ENCODE data around the gene EMX2.
A peak's percentile ranks its signal among the peaks of the same experiment; 100 is the strongest.
"Not testable (repeated sequence)": the region's sequence is repeated elsewhere in the genome, so short reads cannot be mapped to it uniquely, and the experiment has no call there.

EMX2 gene

GRCh38 chr10:117542706-117543224 lies at the start of gene EMX2:
TSS of gene EMX2 (plus strand) at chr10:117542746. CDS start at chr10:117543268, 522 bp downstream.
- no peak for DNase-seq

DNA sequence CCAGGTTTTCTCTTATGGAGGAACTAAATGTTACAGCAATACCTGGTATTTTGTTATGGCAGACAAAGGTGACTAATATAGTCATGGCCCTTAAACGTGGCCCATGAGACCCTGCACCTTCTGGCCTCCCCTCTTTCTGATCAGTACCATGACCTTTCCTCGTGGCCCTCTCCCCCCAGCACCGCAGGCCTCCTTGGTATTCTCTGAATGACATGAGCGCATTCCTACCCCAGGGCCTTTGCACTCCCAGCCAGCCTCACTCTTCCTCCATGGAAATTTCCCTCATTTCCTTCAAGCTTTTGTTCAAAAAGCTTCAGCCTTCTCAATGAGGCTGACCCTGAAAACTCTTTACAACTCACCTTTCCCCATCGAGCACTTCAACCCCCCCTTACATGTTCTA lies 46.5 kb upstream of the EMX2 start:
- DNase-seq = no peak

GRCh38 chr10:117496616-117497028 lies 45.9 kb upstream of the EMX2 start:
- DNase-seq = peak; percentile 69

DNA sequence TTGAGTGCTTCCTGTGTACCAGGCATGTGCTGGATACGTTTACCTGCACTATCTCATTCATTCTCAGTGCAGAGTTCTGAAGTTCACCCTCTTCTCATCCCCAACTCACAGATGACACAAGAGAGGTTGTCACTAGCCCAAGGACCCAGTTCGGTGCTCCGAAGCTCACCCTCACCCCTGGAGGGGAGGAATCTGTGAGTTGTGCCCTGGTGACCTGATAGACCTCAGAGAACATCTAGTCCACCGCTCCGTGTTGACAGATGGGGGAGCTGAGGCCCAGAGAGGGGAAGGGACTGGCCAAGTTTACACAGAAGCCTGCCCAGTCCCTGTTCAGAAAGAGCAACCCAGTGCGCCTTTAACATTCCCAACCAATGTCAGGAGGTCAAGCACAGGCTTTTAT lies 44.8 kb upstream of the EMX2 start:
- DNase-seq = no peak

- DNase-seq = no peak
Measured at GRCh38 chr10:117499248-117500105, 43.1 kb upstream of the EMX2 start.

- no peak for DNase-seq
Measured at GRCh38 chr10:117500456-117500855, 42.1 kb upstream of the EMX2 start.

- DNase-seq = no peak
Measured at GRCh38 chr10:117501460-117502035, 41.0 kb upstream of the EMX2 start.

- DNase-seq = no peak
Measured at GRCh38 chr10:117502421-117503243, 39.9 kb upstream of the EMX2 start.

DNA sequence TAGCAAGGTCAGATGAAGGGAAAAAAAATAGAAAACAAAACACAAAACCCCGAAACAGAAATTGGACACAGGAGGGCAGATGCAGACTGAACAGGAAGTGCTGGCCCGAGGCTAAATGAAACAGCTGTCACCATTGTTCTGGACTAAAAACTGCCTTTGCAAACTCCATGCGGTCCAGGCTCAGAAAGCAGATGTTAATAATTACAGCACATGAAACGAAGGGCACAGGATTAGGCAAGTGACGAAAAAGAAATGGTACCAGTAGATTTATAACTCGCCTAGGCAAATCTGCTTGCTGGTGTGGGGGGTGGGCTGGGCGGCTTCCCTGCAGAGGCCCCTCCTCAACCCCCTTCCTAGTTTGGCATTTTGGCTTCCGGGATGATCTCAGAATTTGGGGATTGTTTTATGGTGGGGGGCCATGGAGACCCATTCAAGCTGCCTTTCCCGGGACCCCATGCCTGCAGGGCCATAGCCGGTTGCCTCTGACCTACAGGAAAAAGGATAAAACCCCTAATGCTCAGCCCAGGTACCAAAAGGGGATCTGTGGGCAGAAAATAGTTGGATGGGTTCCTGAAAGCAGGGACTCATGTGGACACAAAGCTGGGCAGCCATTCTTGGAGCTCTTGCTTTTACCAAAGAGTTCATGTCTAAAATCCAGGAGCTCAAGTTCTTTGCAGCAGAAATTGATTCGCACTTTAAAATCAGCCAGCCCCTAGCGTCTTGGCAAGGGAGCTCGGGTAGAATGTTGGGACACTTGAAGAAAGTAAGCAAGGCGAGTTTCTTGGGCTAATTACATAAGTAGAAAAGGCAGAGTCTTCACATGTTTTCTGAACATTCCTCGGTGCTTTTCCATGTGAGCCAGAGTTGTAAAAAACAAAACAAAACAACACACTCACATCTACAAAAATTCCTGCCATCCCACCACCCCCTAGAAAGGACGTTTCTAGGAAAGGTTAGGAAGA lies 39.0 kb upstream of the EMX2 start:
- no peak for DNase-seq

DNA sequence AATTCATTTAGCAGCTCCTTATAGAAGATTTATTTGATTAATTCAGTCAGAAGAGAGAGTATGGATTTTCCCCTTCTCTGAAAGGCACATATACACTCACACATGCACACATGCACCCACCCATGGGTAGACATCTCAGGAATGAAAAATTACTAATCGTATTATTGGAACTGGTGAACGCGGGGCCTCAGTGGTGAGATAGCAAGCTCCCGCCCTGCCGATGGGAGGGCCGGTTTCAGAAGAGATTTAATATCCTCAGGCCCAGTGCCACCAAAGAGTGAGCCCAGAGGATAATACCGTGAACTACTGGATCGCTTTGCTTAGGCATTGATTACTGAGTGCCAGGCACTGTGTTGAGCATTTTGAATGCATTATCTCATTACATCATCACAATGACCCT lies 38.0 kb upstream of the EMX2 start:
- no peak for DNase-seq

DNA sequence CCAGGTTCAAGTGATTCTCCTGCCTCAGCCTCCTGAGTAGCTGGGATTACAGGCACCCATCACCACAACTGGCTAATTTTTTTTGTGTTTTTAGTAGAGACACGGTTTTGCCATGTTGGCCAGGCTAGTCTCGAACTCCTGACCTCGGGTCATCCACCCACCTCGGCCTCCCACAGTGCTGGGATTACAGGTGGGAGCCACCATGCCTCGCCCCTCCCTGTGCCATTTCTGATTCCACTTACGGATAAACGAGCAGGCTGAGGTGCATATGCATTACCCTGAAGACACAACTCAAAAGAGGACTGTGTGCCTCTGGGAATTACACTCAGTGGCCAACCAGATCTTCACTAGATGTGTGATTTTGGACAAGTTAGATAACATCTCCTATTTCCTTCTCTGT lies 35.5 kb upstream of the EMX2 start:
- DNase-seq = not testable (repeated sequence)

GRCh38 chr10:117509573-117509972 lies 33.0 kb upstream of the EMX2 start:
- no peak for DNase-seq

GRCh38 chr10:117511601-117512390 lies 30.8 kb upstream of the EMX2 start:
- DNase-seq = no peak

DNA sequence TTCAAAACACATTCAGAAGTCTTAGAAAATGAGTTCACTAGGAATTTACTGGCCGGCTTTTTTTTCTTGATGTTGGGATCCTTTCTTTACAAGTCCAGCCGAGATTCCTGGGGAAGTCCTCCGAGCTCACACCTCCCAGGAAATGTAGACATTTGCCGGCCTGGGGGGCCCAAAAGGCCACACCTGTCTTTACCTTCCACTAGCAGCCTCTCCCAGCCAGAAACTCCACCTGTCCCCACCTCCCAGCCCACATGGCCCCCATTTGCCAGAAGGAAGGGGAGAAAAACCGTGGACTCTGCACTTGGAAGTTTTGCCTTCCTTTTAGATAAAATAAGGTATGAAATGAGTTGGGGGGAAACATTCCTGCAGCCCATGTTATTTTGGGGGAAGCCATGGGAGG lies 27.6 kb upstream of the EMX2 start:
- no peak for DNase-seq

DNA sequence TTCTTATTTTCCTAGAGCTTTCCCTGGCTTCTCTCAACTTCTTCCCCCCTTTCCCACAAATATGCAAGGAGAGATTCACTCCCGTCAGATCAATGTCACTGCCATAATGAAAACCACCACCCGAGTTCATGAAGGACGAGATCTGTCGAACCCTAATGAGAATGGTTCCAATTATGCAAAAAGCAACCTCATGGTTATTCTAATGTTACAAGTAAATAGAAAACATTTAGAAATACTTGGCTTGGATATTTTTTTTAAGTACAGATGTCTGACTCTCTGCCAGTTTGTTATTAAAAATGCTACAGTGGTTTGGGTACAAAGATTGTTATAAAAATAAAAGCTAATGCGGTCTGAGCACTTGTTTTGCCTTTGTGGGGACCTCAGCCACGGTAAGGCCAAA lies 25.9 kb upstream of the EMX2 start:
- no peak for DNase-seq

DNA sequence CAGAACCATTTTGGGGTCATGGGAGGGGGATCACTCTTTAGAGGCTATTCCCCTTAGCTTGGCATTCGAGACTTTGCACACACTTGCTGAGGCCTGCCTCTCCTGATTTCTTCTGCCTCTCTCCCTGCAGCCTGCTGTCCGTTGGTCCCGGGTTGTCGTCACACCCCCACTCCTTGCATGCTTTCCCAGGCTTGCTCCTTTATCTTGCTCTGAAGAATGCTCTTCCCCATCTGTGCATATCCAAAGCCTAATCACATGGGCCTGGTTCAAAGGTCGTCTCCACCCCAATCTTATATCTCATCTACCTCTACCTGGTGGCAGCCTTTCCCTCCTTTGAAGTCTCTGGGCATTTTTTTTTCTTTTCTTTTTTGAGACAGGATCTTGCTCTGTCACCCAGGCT lies 24.3 kb upstream of the EMX2 start:
- no peak for DNase-seq

- no peak for DNase-seq
Measured at GRCh38 chr10:117519286-117519685, 23.3 kb upstream of the EMX2 start.

DNA sequence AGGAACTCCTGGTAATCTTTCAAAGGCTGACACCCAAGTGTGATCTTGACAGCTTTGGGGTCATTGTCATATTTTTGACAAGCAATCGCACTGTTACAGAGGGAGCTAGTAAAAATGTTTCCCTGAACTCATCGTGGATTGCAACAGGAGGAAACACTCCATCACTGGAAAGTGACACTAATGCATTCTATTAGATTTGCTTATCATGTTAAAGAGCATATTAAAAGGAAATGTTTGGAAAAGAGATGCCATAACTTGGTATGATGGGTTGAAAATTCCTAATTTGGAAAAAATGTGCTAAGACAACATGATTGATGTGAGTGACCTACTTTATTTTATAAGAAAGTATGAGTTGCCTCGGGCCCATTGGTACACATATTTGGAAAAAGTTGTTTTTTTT lies 22.7 kb upstream of the EMX2 start:
- no peak for DNase-seq

DNA sequence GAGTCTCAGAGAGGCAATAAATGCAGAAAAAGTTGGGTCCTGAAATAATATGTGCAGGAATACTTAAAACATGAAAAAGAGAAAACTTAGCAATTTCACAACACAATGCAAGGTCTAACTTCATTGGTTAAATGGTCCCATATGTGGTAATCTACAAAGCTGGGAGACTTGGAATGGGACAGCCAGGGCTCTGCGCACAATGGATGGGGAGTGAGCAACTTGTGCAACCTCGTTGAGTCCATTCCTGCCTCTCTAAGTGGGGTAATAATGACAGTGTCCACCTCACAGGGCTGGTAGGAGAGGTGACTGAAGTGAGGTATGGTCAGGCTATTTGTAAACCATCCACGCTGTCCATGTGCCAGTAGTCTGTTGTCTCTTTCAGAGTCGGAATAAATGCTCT lies 11.8 kb upstream of the EMX2 start:
- DNase-seq = no peak

- no peak for DNase-seq
Measured at GRCh38 chr10:117531371-117532002, 11.1 kb upstream of the EMX2 start.

DNA sequence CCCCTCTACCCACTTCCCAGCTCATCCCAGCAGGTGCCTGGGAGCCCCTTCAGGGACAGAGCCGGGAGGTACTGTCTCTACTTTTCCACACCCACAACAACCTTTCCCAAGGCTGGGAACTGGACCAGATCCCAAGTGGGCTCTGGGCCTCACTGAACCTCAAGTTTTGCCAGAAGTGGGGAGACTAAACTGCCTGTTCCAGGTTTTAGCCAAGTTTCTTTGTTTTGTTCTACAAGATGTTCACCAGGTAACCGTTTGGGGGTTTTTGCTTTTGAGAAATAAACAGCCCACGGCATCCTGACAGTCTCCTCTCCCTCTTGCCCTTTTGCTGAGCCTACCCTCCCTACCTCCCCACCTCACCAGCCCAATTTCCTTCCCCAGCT lies 10.6 kb upstream of the EMX2 start:
- no peak for DNase-seq
